B cell (primary cell): Measurements from ENCODE around the gene MR1. TPM values are rescaled to one million over a fixed set of nuclear protein-coding genes. Genes with fewer than 3 reads are reported as not detected.

Source experiments
- ATAC-seq: fragments of 200-7000 bp; cut with Tn5 transposase; one replicate; pipeline ENCODE4 v1.10.0; 2021; ENCODE audit warnings: low read depth, mild to moderate bottlenecking, moderate number of reproducible peaks, moderate library complexity
- CTCF ChIA-PET: fragments of 350-600 bp; sonication (Branson Sonifier 250); formaldehyde crosslinking; loops from one replicate; lab custom pipeline; 2021; ENCODE audit warnings: antibody characterized with exemption, inconsistent platforms; lab: Charles Lee
- POLR2A ChIA-PET: fragments of 350-600 bp; sonication (Branson Sonifier 250); formaldehyde crosslinking; loops from one replicate; lab custom pipeline; 2021; ENCODE audit warnings: antibody characterized with exemption; lab: Charles Lee
- DNase-seq: peaks from one replicate; pipeline ENCODE4 v3.0.0; 2013
- H2AFZ ChIP-seq: 2 replicates; pipeline ENCODE4 v1.6.1; 2012; ENCODE audit warnings: mild to moderate bottlenecking, low read depth, low read length; ENCODE audit not compliant: insufficient read depth, poor library complexity, severe bottlenecking
- H3K27ac ChIP-seq, 2 donors: 1 replicate in 1 of 2; 2 replicates in 1 of 2; pipeline ENCODE4 v1.5.1; 2012 to 2013; ENCODE audit warnings: low read length in 2 of 2, mild to moderate bottlenecking in 2 of 2, moderate library complexity in 1 of 2
- H3K27me3 ChIP-seq, 4 experiments: fragments of 200-600 bp in 1 of 4; sonication (generic) in 1 of 4; replicated peaks in 1 of 4; 1 replicate in 2 of 4; 2 replicates in 2 of 4; pipeline versions ENCODE4 v1.6.1 to v1.7.0; 2013 to 2016; ENCODE audit warnings: low read length in 3 of 4, mild to moderate bottlenecking in 2 of 4, mixed read lengths in 1 of 4, moderate library complexity in 1 of 4; ENCODE audit not compliant: insufficient read depth in 4 of 4, control insufficient read depth in 3 of 4; ENCODE audit errors: control extremely low read depth in 1 of 4
- H3K36me3 ChIP-seq, 2 experiments: replicated peaks in 1 of 2; 1 replicate in 1 of 2; 2 replicates in 1 of 2; pipeline versions ENCODE4 v1.6.1 to v1.7.1; 2013; ENCODE audit warnings: low read length in 1 of 2; ENCODE audit not compliant: insufficient read depth in 2 of 2, control insufficient read depth in 1 of 2; ENCODE audit errors: control extremely low read depth in 1 of 2, extremely low read depth in 1 of 2
- H3K4me1 ChIP-seq, 2 donors: fragments of 200-600 bp in 1 of 2; sonication (generic) in 1 of 2; 1 replicate in 1 of 2; 2 replicates in 1 of 2; pipeline versions ENCODE4 v1.5.1 to v1.6.1; 2013 to 2017; ENCODE audit warnings: low read length in 2 of 2; ENCODE audit not compliant: control insufficient read depth in 2 of 2, insufficient read depth in 2 of 2
- H3K4me2 ChIP-seq: replicated peaks from 2 replicates; pipeline ENCODE3; 2012; ENCODE audit warnings: mild to moderate bottlenecking, low read depth, low read length; ENCODE audit not compliant: poor library complexity, severe bottlenecking
- H3K4me3 ChIP-seq, 5 experiments: fragments of 200-600 bp in 1 of 5; sonication (generic) in 1 of 5; 1 replicate in 3 of 5; 2 replicates in 2 of 5; pipeline versions ENCODE4 v1.5.1 to v1.7.0; 2011 to 2016; ENCODE audit warnings: low read length in 4 of 5, mild to moderate bottlenecking in 4 of 5, low read depth in 2 of 5, control low read depth in 1 of 5, moderate library complexity in 1 of 5; ENCODE audit not compliant: insufficient read depth in 1 of 5; ENCODE audit errors: control extremely low read depth in 1 of 5, extremely low read depth in 1 of 5
- H3K79me2 ChIP-seq: fragments of 200-600 bp; sonication (generic); one replicate; pipeline ENCODE4 v1.6.0; 2016; ENCODE audit warnings: low read length; ENCODE audit not compliant: control insufficient read depth, insufficient read depth
- H3K9ac ChIP-seq: fragments of 200-600 bp; sonication (generic); 2 replicates; pipeline ENCODE4 v1.6.1; 2017; ENCODE audit warnings: mild to moderate bottlenecking, low read length, moderate library complexity
- H3K9me3 ChIP-seq, 3 donors: one replicate each; pipeline versions ENCODE4 v1.6.1 to v1.7.1; 2013; ENCODE audit warnings: low read length in 2 of 3; ENCODE audit not compliant: control insufficient read depth in 2 of 3, insufficient read depth in 1 of 3; ENCODE audit errors: control extremely low read depth in 1 of 3
- H4K20me1 ChIP-seq: 2 replicates; pipeline ENCODE4 v1.6.0; 2012; ENCODE audit warnings: mild to moderate bottlenecking, low read length; ENCODE audit not compliant: insufficient read depth, control insufficient read depth, poor library complexity, severe bottlenecking
- H3K27ac Mint-ChIP-seq: one replicate; pipeline ENCODE4 v1.8.0; 2021; ENCODE audit warnings: mixed read lengths
- H3K27me3 Mint-ChIP-seq: one replicate; pipeline ENCODE4 v1.8.0; 2021; ENCODE audit warnings: mixed read lengths
- H3K4me1 Mint-ChIP-seq: one replicate; pipeline ENCODE4 v1.8.0; 2021; ENCODE audit warnings: mixed read lengths
- H3K4me3 Mint-ChIP-seq: one replicate; pipeline ENCODE4 v1.8.0; 2021; ENCODE audit warnings: mixed read lengths
- H3K9me3 Mint-ChIP-seq: one replicate; pipeline ENCODE4 v1.8.0; 2022; ENCODE audit warnings: mixed read lengths; ENCODE audit not compliant: insufficient read depth
- CTCF ChIP-seq: fragments of 200-600 bp; IDR thresholded peaks from one replicate; pipeline ENCODE4 v1.8.0; 2022; ENCODE audit warnings: antibody characterized with exemption, mild to moderate bottlenecking
- EZH2 ChIP-seq: IDR thresholded peaks from 2 replicates; pipeline ENCODE4 v1.6.1; 2012; ENCODE audit warnings: borderline replicate concordance, low read depth, mild to moderate bottlenecking, moderate library complexity, low read length; ENCODE audit not compliant: insufficient read depth, poor library complexity, severe bottlenecking
- WGBS: methylation state at CpG from one replicate; pipeline ENCODE4 v1.1.5; 2013; ENCODE audit warnings: missing lambda C conversion rate; ENCODE audit not compliant: insufficient coverage; 5-methylcytosine and 5-hydroxymethylcytosine counted together
- intact Hi-C: fragments of 100-400 bp; cut with micrococcal nuclease; formaldehyde crosslinking; loops from one replicate; pipeline ENCODE4 v1.10.0; 2022
- polyA plus RNA-seq: library from polyadenylated mRNA; depleted of rRNA; stranded (reverse); fragments of >200 nt; gene quantifications from 2 replicates; pipeline ENCODE4 v1.2.3, GENCODE V29; 2012
- total RNA-seq, 2 donors: library from RNA; stranded (reverse); fragments of 120-200 nt in 1 of 2; gene quantifications; 1 replicate in 1 of 2; 2 replicates in 1 of 2; pipeline versions ENCODE4 v1.2.3 to v1.2.4, GENCODE V29; 2013 to 2022

MR1 gene
- total and polyA plus RNA-seq, 2 donors (not counting 1 experiment from before 2014, with no cell fraction given), result 9.5 to 28.2 TPM

DNA sequence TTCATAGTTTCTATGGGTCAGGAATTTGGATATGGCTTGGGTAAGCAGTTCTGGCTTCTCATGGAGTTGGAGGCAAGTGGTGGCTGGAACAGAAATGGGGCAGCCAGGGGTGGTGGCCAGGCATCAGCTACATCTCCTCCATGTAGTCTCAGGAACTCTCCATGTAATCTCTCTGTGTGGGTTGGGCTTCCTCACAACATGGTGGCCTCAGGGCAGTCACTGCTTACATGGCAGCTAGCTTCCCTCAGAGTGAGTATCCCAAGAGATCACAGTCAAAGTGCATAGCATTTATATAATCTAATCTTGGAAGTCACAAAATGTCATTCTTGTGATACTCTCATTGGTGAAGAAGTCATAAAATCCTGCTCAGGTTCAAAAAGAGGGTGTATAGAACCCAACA lies 25.7 kb downstream of the MR1 start:
- no peaks in the 10 kb centered on the region for H3K27me3 ChIP-seq
- no peak overlapping the region for H3K9ac ChIP-seq
- no peak for TF ChIP-seq EZH2
- no peak for TF ChIP-seq CTCF
- ChIA-PET CTCF (interaction anchor here (0.5 to 1.7 kb wide), 2 partner anchors 21 to 83 kb away, joined by 3 to 6 read pairs; no protein-coding TSS in a partner anchor), POLR2A (no interaction called here)
- peaks cover 0 to 8% (median 6%) of the 10 kb centered on the region in 3 donors for H3K9me3 ChIP-seq
- no peak overlapping the region for H2AFZ ChIP-seq
- no peak overlapping the region for H3K4me2 ChIP-seq
- H4K20me1 ChIP-seq, result no peaks in the 10 kb centered on the region
- peaks cover 19 to 27% of the 10 kb centered on the region in 2 donors for H3K4me1 ChIP-seq
- peaks cover 31% of the 10 kb centered on the region for H3K4me1 Mint-ChIP-seq
- peaks cover 0 to 19% of the 10 kb centered on the region in 2 experiments for H3K36me3 ChIP-seq
- H3K4me3 ChIP-seq, result no peak overlapping the region
- H3K9me3 Mint-ChIP-seq, result peaks cover 7% of the 10 kb centered on the region
- intact Hi-C loops, result no loop called here
- no peak overlapping the region for H3K27ac ChIP-seq
- H3K4me3 Mint-ChIP-seq, result no peak overlapping the region
- H3K27ac Mint-ChIP-seq, result no peak overlapping the region
- H3K27me3 Mint-ChIP-seq, result no peaks in the 10 kb centered on the region
- no peak for DNase-seq
- ATAC-seq, result no peak
- H3K79me2 ChIP-seq, result no peaks in the 10 kb centered on the region

- no peak for ATAC-seq
- no peak overlapping the region for H3K4me3 ChIP-seq
- POLR2A ChIA-PET, result no interaction called here
Observed at GRCh38 chr1:181060066-181060465, 26.3 kb downstream of the MR1 start.

More at GRCh38 chr1:181060066-181060465, 26.3 kb downstream of the MR1 start:
- Mint-ChIP-seq H3K27me3 (no peaks in the 10 kb centered on the region), H3K4me3 (no peak overlapping the region), H3K4me1 (peaks cover 31% of the 10 kb centered on the region), H3K27ac (no peak overlapping the region), H3K9me3 (peaks cover 7% of the 10 kb centered on the region)
- H3K4me1 ChIP-seq, result peaks cover 19 to 27% of the 10 kb centered on the region in 2 donors
- H4K20me1 ChIP-seq, result no peaks in the 10 kb centered on the region
- peaks cover 0 to 19% of the 10 kb centered on the region in 2 experiments for H3K36me3 ChIP-seq
- no peak overlapping the region for H3K27ac ChIP-seq
- peaks cover 0 to 8% (median 6%) of the 10 kb centered on the region in 3 donors for H3K9me3 ChIP-seq
- no peaks in the 10 kb centered on the region for H3K79me2 ChIP-seq
- intact Hi-C loops, result no loop called here
- H3K4me2 ChIP-seq, result no peak overlapping the region
- TF ChIP-seq EZH2 (no peak), CTCF (no peak)
- H3K27me3 ChIP-seq, result no peaks in the 10 kb centered on the region
- no peak for DNase-seq
- 100% methylated on average over 1 of the region's 1 CpG for WGBS
- no peak overlapping the region for H3K9ac ChIP-seq
- H2AFZ ChIP-seq, result no peak overlapping the region
- CTCF ChIA-PET, result no interaction called here
